Measurements from ENCODE around the gene TRIOBP.

The TRIOBP gene

GRCh38 chr22:37732699-37733607, 36.1 kb downstream of the TRIOBP start:
- no peak for DNase-seq

- DNase-seq = no peak
These were observed 37.0 kb downstream of the TRIOBP start for GRCh38 chr22:37733625-37734401.

- DNase-seq = no peak
These were observed 37.5 kb downstream of the TRIOBP start for GRCh38 chr22:37734402-37734700.

- DNase-seq = no peak
These were observed 38.2 kb downstream of the TRIOBP start for GRCh38 chr22:37734964-37735451.

GRCh38 chr22:37739035-37739434, 42.2 kb downstream of the TRIOBP start:
- DNase-seq = no peak

- no peak for DNase-seq
These were observed 42.8 kb downstream of the TRIOBP start for GRCh38 chr22:37739611-37740049.

- no peak for DNase-seq
These were observed 43.8 kb downstream of the TRIOBP start for GRCh38 chr22:37740455-37741311.

- DNase-seq = no peak
These were observed 44.5 kb downstream of the TRIOBP start for GRCh38 chr22:37741312-37741795.

GRCh38 chr22:37742376-37743171, 45.7 kb downstream of the TRIOBP start:
- no peak for DNase-seq

- no peak for DNase-seq
These were observed 47.7 kb downstream of the TRIOBP start for GRCh38 chr22:37744589-37744988.

GRCh38 chr22:37745548-37746365, 48.9 kb downstream of the TRIOBP start:
- DNase-seq = peak; percentile 92

- DNase-seq = peak; percentile 83
These were observed 49.7 kb downstream of the TRIOBP start for GRCh38 chr22:37746366-37747079.

GRCh38 chr22:37747080-37747714, 50.3 kb downstream of the TRIOBP start:
- DNase-seq = no peak

GRCh38 chr22:37747715-37748100, 50.9 kb downstream of the TRIOBP start:
- DNase-seq = no peak

- no peak for DNase-seq
These were observed 51.8 kb downstream of the TRIOBP start for GRCh38 chr22:37748659-37749058.

GRCh38 chr22:37749226-37749625, 52.4 kb downstream of the TRIOBP start:
- no peak for DNase-seq

- DNase-seq = no peak
These were observed 53.2 kb downstream of the TRIOBP start for GRCh38 chr22:37749831-37750595.

GRCh38 chr22:37750596-37751162, 53.8 kb downstream of the TRIOBP start:
- no peak for DNase-seq
